Activated CD8-positive, alpha-beta T cell treated with anti-CD3 and anti-CD28 coated beads for 36 hours (primary cell): Measurements from ENCODE around the gene ZNF787. TPM values are rescaled to one million over a fixed set of nuclear protein-coding genes. Genes with fewer than 3 reads are reported as not detected.

Experiments used
- ATAC-seq: fragments of 200-7000 bp; cut with Tn5 transposase; one replicate; pipeline ENCODE4 v1.10.0; 2021; ENCODE audit warnings: mild to moderate bottlenecking, moderate library complexity
- CTCF ChIA-PET: fragments of 350-600 bp; sonication (Branson Sonifier 250); formaldehyde crosslinking; loops from one replicate; lab custom pipeline; 2021; ENCODE audit warnings: antibody characterized with exemption; lab: Charles Lee
- POLR2A ChIA-PET: fragments of 350-600 bp; sonication (Branson Sonifier 250); formaldehyde crosslinking; loops from one replicate; lab custom pipeline; 2021; ENCODE audit warnings: antibody characterized with exemption; lab: Charles Lee
- DNase-seq: peaks from one replicate; pipeline ENCODE4 v3.0.0-alpha.2; 2020
- H3K27ac Mint-ChIP-seq: one replicate; pipeline ENCODE4 v1.8.0; 2021; ENCODE audit warnings: mild to moderate bottlenecking, mixed read lengths
- H3K27me3 Mint-ChIP-seq: one replicate; pipeline ENCODE4 v1.8.0; 2021; ENCODE audit warnings: mixed read lengths
- H3K36me3 Mint-ChIP-seq: one replicate; pipeline ENCODE4 v1.8.0; 2021; ENCODE audit warnings: low read depth, mixed read lengths
- H3K4me1 Mint-ChIP-seq: one replicate; pipeline ENCODE4 v1.8.0; 2021; ENCODE audit warnings: low read depth, mixed read lengths
- H3K4me3 Mint-ChIP-seq: one replicate; pipeline ENCODE4 v1.8.0; 2021; ENCODE audit warnings: mild to moderate bottlenecking, moderate library complexity, mixed read lengths
- H3K9me3 Mint-ChIP-seq: one replicate; pipeline ENCODE4 v1.8.0; 2021; ENCODE audit warnings: mixed read lengths
- CTCF ChIP-seq: fragments of 200-600 bp; IDR thresholded peaks from one replicate; pipeline ENCODE4 v1.8.0; 2022; ENCODE audit warnings: antibody characterized with exemption, mild to moderate bottlenecking
- intact Hi-C: fragments of 100-400 bp; cut with micrococcal nuclease; formaldehyde crosslinking; loops from one replicate; pipeline ENCODE4 v1.10.0; 2022
- total RNA-seq, 2 experiments: library from RNA; stranded (reverse); gene quantifications; one replicate each; pipeline ENCODE4 v1.2.3, GENCODE V29; 2021

Gene ZNF787
- total RNA-seq, 2 experiments from 2014 or later, result 24.2 to 25.8 TPM

- peak overlapping the region; percentile 78 for H3K4me3 Mint-ChIP-seq
- H3K9me3 Mint-ChIP-seq, result no peaks in the 10 kb centered on the region
- H3K27ac Mint-ChIP-seq, result peak overlapping the region; percentile 64
- peaks cover 34% of the 10 kb centered on the region for H3K4me1 Mint-ChIP-seq
- DNase-seq (no peak), ATAC-seq (no peak)
- peaks cover 1% of the 10 kb centered on the region for H3K36me3 Mint-ChIP-seq
- ChIA-PET POLR2A (interaction anchor here (0.6 to 2.2 kb wide), 3 partner anchors 10 to 644 kb away, joined by 3 to 9 read pairs (median 3); no protein-coding TSS in a partner anchor), CTCF (interaction anchor here (1.0 to 1.6 kb wide), 2 partner anchors 66 to 111 kb away, joined by 4 to 5 read pairs; no protein-coding TSS in a partner anchor)
- TF ChIP-seq CTCF, result no peak
- intact Hi-C loops, result no loop called here
- no peaks in the 10 kb centered on the region for H3K27me3 Mint-ChIP-seq
Observed at GRCh38 chr19:56142087-56142787, 21.1 kb upstream of the ZNF787 start.

- no peak for TF ChIP-seq CTCF
- POLR2A ChIA-PET, result interaction anchor here (0.6 to 2.2 kb wide), 3 partner anchors 10 to 643 kb away, joined by 3 to 9 read pairs (median 3); no protein-coding TSS in a partner anchor
- intact Hi-C loops, result loop anchor here (2.0 kb wide), 1 partner anchor 21 kb away; the partner anchor contains the start of gene ZNF787
- Mint-ChIP-seq H3K27me3 (no peaks in the 10 kb centered on the region), H3K27ac (peak overlapping the region; percentile 95), H3K36me3 (peaks cover 1% of the 10 kb centered on the region), H3K4me3 (peak overlapping the region; percentile 78), H3K9me3 (no peaks in the 10 kb centered on the region), H3K4me1 (peaks cover 34% of the 10 kb centered on the region)
- ATAC-seq (no peak), DNase-seq (peak; percentile 52)
- CTCF ChIA-PET, result interaction anchor here (1.0 to 2.2 kb wide), 2 partner anchors 19 to 112 kb away, joined by 4 to 6 read pairs; no protein-coding TSS in a partner anchor
Observed at GRCh38 chr19:56141417-56141993, 20.4 kb upstream of the ZNF787 start.

GRCh38 chr19:56140583-56141416 is 19.7 kb upstream of the ZNF787 start, which contains the start of gene ZNF444:
ZNF444 (plus strand) TSS chr19:56141287; CDS start chr19:56146912, 5,625 bp downstream.
- peak; percentile 92 for ATAC-seq
- intact Hi-C loops, result loop anchor here (2.0 kb wide), 1 partner anchor 20 kb away; the partner anchor contains the start of gene ZNF787
- CTCF ChIA-PET, result interaction anchor here (1.0 to 2.2 kb wide), 2 partner anchors 18 to 112 kb away, joined by 4 to 6 read pairs; no protein-coding TSS in a partner anchor

More at GRCh38 chr19:56140583-56141416, 19.7 kb upstream of the ZNF787 start, which contains the start of gene ZNF444:
- peaks cover 34% of the 10 kb centered on the region for H3K4me1 Mint-ChIP-seq
- H3K4me3 Mint-ChIP-seq, result peak within 1 kb of the TSS; percentile 78
- TF ChIP-seq CTCF, result no peak
- POLR2A ChIA-PET, result interaction anchor here (1.4 to 2.2 kb wide), 2 partner anchors 9 to 18 kb away, joined by 3 to 9 read pairs; no protein-coding TSS in a partner anchor
- peak within 1 kb of the TSS; percentile 95 for H3K27ac Mint-ChIP-seq
- peaks cover 1% of the 10 kb centered on the region for H3K36me3 Mint-ChIP-seq
- H3K9me3 Mint-ChIP-seq, result no peaks in the 10 kb centered on the region
- DNase-seq, result peak; percentile 99
- H3K27me3 Mint-ChIP-seq, result no peaks in the 10 kb centered on the region
